HG03139 (cell line): ENCODE results near the gene GPR39.

Experiments
- ATAC-seq: cut with Tn5 transposase; IDR thresholded peaks from one replicate; pipeline ENCODE4 v1.9.1; 2021; ENCODE audit not compliant: unreplicated experiment

GPR39 gene

GRCh38 chr2:132442278-132442677, 25.7 kb downstream of the GPR39 start:
- no peak for ATAC-seq

GRCh38 chr2:132443106-132443505, 26.5 kb downstream of the GPR39 start:
- ATAC-seq = no peak

GRCh38 chr2:132446444-132446843, 29.8 kb downstream of the GPR39 start:
- no peak for ATAC-seq

- no peak for ATAC-seq
Observed at GRCh38 chr2:132448331-132448730, 31.7 kb downstream of the GPR39 start.

GRCh38 chr2:132448771-132449170, 32.2 kb downstream of the GPR39 start:
- no peak for ATAC-seq

GRCh38 chr2:132449868-132450267, 33.3 kb downstream of the GPR39 start:
- no peak for ATAC-seq

- ATAC-seq = no peak
Observed at GRCh38 chr2:132460781-132461180, 44.2 kb downstream of the GPR39 start.

- no peak for ATAC-seq
Observed at GRCh38 chr2:132462236-132462635, 45.6 kb downstream of the GPR39 start.

GRCh38 chr2:132463719-132464118, 47.1 kb downstream of the GPR39 start:
- ATAC-seq = no peak

- no peak for ATAC-seq
Observed at GRCh38 chr2:132465917-132466316, 49.3 kb downstream of the GPR39 start.

GRCh38 chr2:132466428-132467028, 49.9 kb downstream of the GPR39 start:
- ATAC-seq = no peak

GRCh38 chr2:132468821-132469675, 52.4 kb downstream of the GPR39 start:
- no peak for ATAC-seq

GRCh38 chr2:132470746-132471145, 54.1 kb downstream of the GPR39 start:
- ATAC-seq = no peak

GRCh38 chr2:132473174-132473883, 56.7 kb downstream of the GPR39 start:
- ATAC-seq = no peak

- ATAC-seq = no peak
Observed at GRCh38 chr2:132475615-132476014, 59.0 kb downstream of the GPR39 start.

- no peak for ATAC-seq
Observed at GRCh38 chr2:132477436-132477835, 60.8 kb downstream of the GPR39 start.

- ATAC-seq = no peak
Observed at GRCh38 chr2:132477962-132478361, 61.4 kb downstream of the GPR39 start.

- ATAC-seq = no peak
Observed at GRCh38 chr2:132478461-132479105, 62.0 kb downstream of the GPR39 start.

- ATAC-seq = no peak
Observed at GRCh38 chr2:132479155-132479554, 62.5 kb downstream of the GPR39 start.

GRCh38 chr2:132482821-132483220, 66.2 kb downstream of the GPR39 start:
- no peak for ATAC-seq

- no peak for ATAC-seq
Observed at GRCh38 chr2:132484144-132484543, 67.5 kb downstream of the GPR39 start.
